IPS-11a (cell line): ENCODE measurements around the gene WRAP73.

ENCODE experiments used
- H3K4me3 ChIP-seq: one replicate; pipeline ENCODE4 v1.5.1; 2013; ENCODE audit warnings: low read depth, low read length, control low read depth

The WRAP73 gene

DNA sequence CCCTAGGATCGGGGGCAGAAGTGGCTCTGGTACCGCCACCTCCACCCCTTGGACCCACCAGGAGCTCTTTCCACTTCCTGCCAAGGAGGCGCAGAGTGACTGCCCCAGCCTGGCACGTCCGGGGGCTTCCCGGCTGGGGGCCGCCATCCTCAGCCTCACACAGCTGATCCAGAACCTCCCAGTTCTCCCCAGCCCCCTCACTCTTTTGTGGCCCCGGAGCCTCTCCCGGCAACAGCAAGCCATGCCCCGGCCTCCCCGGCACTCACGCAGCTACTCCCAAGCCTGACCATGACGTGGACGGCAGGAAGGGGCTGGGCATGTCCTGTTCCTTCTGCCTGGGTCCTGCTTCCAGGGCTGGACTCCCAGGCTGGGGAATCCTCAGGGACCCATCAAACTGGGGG is 19.5 kb upstream of the WRAP73 start:
- no peak overlapping the region for H3K4me3 ChIP-seq

DNA sequence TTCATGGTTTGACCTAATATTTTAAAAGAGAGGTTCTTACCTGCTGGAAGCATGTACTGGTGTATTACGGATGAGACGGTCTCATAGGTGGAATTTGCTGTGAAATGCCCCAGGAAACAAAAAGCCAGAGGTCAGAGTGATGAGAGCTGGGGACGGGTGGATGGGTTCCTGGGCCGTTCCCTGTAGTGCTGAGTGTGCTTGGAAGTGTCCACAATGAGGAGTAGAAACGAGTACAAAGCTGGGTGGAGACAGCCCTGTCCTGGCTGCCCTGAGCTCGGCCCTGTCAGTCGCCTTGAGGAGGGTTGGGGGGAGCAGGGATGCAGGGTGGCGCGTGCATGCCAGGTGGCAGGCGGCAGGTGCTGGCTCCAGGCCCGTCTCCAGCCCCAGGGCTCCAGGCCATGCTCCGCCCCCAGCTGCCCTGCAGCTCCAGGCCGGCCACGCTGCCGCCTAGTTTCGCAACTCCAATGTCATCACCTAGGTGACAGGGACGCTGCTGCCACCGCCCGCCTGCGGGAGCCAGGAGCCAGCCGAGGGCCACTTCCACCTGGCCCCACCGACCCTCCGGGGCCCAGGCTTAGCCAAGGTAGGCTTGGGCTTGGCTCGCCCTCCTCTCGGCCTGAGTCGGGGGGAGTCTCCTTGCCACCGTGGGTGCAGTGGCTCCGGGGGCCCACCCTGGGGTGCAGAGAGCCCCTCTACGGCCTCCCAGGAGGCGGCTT is 18.8 kb upstream of the WRAP73 start:
- H3K4me3 ChIP-seq: no peak overlapping the region

DNA sequence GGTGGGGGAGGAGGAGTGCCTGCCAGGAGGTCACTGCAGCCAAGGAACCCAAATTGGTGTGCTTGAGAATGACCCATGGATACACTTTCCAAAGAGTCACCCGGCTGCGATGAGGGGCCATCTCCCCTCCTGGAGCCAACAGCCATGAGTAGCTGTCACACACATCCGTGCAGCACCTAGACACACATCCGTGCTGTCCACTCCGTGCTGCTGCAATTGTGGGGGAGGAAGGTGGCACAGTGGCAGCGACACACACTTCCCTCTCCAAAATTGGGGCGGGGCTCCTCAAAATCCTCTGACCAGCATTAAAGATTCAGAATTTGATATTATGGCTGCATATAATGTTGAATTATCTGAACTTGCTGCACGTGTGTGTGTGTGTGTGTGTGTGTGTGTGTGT is 18.2 kb upstream of the WRAP73 start:
- no peak overlapping the region for H3K4me3 ChIP-seq

DNA sequence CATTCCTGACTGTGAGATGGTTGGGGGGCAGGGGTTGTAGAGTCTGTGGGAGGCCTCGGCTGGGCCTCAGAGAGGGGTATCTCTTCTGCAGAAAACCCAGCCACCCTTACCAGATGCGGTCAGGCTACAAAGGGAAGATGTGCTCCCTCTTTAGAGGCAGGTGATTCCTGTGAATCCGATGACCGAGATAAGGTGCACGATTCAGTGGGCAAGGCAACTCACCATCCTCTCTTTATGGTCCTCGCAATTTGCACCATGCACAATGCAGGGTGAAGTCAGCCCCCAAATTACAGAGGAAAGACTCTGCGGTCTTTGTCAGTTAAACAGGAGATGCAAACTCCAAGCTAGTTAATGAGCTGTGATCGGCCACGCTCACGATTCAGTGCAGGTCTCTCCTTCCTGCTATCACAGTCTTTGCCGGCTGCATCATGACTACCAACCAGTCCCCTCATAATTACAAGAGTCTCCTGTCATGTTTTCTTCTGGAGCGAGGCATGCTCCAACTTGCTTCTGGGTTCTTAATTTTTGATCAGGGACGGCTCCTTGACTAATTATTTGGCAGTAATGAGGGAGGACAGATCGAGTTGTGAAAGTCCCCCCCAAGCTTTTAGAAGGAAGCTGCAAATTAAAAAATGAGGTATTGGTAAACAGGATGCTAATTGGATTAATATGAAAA is 14.9 kb upstream of the WRAP73 start:
- H3K4me3 ChIP-seq: no peak overlapping the region

DNA sequence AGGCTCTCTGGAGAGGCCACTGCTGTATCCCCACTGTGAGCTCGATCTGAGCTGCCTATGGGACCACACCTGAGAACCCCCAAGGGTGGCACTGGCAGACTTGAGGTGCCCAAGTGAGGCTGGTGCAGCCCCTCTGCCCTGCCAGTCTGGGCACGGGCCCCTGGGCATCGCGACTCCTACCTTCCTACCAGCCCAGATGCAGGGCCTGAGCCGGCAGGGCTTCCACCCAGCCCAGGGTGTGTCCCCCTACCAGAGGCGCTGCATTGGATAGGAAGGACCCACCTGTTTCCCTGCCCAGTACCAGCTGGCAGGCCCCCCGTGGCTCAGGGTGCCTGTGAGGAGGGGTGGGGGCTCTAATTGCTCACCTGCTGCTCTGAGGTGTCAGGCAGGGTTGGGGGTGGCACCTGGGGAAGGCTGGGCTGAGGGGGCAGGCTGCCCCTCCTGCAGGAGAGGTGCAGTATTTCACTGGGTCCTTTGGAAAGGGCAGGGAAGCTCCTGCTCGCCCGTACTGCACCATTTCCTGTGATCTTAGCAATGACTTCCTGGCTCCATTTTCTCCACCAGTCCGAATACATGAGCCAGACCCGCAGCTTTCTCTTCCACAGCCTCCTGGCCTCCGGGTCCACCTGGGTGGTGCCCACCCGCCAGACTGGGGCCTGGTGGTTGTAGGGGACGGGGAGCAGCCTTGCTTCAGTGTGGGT is 14.2 kb upstream of the WRAP73 start:
- no peak overlapping the region for H3K4me3 ChIP-seq

DNA sequence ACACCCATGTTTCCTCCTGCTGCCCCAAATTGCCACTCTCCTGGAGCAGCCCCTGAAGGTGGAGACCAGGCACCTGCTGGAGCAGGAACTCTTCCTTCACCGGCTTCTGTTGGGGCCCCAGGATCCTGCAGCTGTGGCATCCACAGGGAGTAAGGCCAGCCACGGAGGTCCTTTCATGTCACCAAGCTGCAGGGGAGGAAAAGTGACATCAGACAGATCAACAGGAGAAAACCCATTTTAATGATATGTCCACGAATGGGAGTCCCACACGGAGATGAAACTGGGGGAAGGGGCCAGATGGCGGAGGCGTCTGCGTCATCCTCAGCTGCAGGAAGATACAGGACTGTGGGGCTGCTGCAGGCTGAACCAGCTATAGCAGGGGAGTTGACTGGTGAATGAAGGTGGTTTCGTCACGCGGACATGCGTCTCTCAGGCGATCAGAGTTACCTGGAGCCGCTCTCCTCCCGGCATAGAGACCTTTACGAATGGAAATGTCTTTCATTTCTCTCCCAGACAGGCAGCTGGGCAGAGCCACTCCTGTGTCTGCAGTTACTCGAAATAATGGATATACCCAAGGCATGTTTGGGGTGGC is 12.3 kb upstream of the WRAP73 start:
- no peak overlapping the region for H3K4me3 ChIP-seq

DNA sequence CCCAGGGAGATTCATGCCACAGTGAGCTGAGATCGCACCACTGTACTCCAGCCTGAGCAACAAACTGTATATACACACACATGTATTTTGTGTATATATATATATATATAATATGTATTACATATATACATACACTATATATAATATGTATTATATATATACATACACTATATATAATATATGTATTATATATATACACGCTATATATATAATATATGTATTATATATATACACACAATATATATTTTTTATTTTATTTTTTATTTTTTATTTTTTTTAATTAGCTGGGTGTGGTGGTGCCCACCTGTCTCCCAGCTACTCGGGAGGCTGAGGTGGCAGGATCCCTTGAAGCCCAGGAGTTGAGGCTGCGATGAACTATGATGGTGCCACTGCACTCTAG is 11.7 kb upstream of the WRAP73 start:
- H3K4me3 ChIP-seq: no peak overlapping the region

DNA sequence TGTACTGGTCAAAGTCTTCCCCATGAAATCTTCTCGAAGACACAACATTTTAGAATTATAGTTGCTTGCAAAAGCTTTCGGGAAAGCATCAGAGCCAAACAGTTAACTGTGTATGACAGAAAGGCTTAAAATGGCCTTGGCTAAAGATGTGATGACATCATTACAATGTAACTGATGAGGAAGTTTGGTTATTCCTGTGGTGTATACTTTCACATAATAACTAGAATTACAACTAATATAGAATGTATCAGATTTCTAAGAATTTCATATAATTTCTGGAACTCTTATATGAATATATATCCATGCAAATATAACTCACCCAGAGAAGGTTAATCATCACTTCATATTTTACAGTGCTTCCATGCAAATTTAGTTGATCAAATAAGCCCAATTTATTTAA is 10.8 kb upstream of the WRAP73 start:
- no peak overlapping the region for H3K4me3 ChIP-seq

DNA sequence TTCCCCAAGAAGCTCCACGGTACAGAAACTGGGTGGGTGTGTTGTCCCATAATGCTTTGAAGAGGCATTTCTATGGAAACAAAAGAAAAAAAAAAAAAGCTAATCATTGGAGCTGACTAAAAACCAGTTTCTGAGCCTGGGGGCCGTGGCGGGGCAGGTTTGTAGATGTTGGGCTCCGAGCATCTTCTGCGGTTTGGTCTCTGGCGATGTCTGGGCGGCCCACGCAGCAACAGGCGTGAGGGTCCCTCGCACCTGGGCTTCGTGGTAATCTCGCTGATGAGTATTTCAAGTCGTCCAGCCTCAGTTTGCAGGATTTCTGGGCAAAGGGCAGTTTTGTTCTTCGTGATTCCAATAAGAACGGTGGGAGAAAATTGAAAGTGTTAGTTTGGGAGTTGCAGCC is 9.2 kb upstream of the WRAP73 start:
- no peak overlapping the region for H3K4me3 ChIP-seq

DNA sequence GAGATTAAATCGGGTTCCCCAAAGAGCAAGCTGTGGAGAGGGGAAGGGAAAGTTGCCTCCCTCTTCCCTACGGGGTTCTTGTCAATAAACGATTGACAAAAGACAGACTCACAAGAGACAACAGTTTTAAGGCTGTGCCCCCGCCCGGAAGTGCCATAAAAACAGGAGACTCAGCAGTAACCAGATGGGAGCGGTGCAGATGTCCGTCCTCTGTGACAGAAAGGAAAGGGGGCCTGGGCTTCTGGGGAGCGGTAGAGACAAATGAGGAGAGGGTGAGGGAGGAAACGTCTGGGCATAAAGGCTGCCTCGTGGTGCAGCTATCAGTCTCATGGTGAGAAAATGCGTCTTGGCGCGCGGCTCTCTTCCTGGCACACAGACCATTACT is 8.3 kb upstream of the WRAP73 start:
- H3K4me3 ChIP-seq: no peak overlapping the region

DNA sequence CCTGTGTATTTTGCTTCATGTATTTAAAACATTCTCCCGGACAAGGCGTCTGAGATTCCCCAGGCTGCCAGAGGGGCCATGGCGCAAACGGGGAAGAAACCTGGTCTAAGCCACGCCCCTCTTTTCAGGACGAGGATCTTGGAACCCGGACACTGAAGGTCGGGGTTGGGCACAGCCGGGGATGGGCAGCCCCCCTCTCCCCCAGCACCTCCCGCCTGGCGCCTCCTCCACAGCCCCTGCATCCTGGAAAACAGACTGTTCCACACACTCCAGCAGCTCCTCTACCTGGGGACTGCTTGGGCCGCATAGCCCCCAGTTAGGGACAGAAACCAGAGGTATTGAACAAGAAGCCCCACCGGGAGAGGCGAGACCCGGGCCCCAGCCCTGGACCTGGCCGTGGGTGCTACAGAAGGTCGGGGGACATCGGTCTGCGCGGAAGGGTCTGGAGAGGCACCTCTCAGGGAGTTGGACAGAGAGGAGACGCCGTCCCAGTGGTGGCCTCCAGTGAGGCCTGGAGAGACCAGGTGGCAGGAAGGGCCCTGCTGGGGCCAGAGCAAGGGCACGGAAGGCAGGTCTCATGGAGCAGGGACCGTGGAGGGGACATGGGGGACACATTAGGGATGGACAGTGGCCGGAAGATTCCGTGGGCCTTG is 7.8 kb upstream of the WRAP73 start:
- H3K4me3 ChIP-seq: no peak overlapping the region

DNA sequence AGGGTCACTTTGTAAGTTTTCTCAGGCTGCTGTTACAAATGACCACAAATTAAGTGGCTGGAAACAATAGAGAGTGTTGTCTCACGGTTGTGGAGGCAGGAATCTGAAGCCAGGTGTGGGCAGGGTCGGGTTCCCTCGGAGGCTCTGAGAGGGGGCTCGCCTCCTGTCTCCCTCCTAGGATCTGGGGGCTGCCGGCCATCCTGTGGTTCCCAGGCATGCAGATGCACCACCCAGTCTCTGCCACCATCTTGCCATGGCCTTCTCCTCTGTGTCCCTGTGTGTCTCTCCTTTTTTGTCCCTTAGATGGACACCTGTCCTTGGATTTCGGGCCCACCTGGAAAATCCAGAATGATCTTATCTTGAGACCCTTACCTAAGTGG is 7.2 kb upstream of the WRAP73 start:
- H3K4me3 ChIP-seq: no peak overlapping the region

DNA sequence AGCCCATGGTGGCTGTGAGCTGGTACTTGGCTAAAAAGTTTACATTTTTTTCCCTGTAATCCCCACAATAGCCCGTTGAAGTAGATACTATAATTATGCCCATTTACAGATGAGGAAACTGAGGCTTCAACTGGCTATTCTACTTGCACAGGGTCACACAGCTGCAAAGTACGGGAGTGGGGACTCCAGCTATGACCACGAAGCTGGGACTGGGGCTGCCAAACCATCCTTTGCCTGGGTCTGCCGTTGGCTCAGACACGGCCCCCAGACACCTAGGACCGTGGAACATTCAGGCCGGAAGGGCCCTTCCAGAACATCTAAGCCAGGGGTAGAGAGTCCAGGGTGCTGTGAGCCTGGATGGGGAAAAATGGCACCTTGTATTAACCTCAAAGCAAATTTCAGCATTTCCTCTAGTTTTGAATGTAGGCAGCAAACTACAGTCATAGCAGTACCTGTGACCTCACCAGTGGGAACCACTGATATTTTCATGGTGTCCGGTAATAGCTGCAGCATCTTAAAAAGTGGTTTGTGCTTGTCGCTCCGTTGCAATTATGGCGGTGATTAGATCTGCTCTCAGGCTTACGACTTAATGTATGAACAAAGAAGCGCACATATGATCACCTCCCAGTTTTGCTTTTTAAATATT is 6.7 kb upstream of the WRAP73 start:
- no peak overlapping the region for H3K4me3 ChIP-seq

DNA sequence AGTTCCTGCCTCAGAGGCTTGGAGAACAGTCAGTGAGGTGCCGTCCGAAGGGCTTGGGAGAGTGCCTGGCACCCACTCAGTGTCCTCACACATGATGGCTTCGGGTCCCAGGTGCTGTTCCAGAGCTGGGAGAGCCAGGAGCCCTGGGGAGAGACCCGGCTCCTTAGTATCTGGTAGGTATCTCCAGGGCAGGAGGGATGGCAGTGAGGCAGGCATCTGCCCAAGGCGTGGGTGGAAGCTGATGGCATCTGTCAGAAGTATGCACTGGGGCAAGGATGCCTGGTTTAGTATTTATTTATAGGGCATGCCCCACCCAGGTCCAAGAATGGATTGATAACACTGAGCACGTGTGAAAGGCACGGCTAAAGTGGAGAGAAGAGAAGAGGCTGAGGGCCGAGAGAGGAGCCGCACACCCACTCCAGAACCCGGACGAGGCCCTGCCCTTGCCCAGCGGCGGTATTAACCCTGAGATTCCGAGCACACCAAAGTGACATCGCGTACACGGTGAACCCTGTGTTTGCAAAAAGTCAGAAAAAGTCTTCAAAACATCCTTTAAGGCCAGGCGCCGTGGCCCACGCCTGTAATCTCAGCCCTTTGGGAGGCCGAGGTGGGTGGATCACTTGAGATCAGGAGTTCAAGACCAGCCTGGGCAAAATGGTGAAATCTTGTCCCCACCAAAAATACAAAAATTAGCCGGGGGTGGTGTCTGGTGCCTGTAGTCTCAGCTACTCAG is 4.8 kb upstream of the WRAP73 start:
- H3K4me3 ChIP-seq: no peak overlapping the region

DNA sequence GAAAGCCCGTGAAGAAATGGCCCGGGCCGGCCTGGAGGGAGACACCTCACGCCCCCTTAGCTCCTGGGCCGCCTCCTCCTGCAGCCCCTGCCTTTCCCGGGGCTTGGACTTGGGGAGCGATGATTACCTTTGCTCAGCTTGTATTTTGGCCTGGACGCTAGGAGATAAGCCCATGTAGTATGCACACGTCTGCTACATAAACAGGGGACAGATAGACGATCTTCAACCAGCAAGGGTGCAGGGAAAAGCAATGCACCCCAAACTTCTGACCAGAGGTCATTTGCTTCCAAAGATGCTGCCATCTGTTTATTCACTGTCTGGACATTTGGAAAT is 3.3 kb upstream of the WRAP73 start:
- H3K4me3 ChIP-seq: no peak overlapping the region

DNA sequence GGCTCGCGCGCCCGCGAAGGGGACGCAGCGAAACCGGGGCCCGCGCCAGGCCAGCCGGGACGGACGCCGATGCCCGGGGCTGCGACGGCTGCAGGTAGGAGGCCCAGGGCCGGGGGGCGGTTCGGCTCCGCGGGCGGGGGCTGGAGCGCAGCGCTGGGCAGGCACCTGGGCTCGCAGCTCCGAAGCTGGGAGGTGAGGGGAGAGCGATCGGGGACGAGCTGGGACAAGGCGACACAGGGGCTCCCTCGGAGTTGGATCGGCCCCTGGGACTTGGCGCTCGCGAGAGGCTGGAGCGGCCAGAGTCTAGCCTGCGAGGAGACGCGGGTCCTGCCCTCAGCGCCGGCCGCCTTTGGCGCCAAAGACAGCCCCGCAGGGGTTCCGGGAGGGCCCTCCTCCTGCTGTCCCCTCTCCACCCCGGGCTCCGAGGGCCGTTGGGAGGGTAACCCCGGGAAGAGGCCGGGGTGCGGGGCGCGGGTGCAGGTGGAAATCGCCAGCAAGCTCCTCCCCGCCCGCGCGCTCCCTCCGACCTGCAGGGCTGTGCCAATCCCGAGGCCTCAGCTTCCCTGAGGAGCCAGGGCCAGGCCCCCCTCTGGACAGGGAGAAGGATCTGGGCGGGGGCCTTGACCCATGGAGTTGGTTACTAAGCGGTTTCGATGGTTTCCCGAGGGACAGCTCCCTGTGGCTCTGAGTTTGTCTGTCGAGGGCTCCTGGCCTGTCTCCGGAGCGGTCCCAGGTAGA is 2.8 kb upstream of the WRAP73 start:
- H3K4me3 ChIP-seq: peak overlapping the region; percentile 33

DNA sequence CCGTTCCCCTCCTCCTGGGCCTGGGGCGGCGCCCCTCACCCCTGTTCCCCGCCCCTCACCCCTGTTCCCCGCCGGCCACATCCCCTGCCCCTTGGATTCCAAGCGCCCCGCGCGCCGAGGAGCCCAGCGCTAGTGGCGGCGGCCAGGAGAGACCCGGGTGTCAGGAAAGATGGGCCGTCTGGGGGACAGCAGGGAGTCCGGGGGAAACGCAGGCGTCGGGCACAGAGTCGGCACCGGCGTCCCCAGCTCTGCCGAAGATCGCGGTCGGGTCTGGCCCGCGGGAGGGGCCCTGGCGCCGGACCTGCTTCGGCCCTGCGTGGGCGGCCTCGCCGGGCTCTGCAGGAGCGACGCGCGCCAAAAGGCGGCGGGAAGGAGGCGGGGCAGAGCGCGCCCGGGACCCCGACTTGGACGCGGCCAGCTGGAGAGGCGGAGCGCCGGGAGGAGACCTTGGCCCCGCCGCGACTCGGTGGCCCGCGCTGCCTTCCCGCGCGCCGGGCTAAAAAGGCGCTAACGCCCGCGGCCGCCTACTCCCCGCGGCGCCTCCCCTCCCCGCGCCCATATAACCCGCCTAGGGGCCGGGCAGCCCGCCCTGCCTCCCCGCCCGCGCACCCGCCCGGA is 2.1 kb upstream of the WRAP73 start, which contains the start of gene TP73:
Gene TP73, plus strand, starts transcription at position 587 of the 618 bp plus-strand sequence. CDS start 29,850 bp downstream, outside the sequence.
- peak within 1 kb of the TSS; percentile 35 for H3K4me3 ChIP-seq

DNA sequence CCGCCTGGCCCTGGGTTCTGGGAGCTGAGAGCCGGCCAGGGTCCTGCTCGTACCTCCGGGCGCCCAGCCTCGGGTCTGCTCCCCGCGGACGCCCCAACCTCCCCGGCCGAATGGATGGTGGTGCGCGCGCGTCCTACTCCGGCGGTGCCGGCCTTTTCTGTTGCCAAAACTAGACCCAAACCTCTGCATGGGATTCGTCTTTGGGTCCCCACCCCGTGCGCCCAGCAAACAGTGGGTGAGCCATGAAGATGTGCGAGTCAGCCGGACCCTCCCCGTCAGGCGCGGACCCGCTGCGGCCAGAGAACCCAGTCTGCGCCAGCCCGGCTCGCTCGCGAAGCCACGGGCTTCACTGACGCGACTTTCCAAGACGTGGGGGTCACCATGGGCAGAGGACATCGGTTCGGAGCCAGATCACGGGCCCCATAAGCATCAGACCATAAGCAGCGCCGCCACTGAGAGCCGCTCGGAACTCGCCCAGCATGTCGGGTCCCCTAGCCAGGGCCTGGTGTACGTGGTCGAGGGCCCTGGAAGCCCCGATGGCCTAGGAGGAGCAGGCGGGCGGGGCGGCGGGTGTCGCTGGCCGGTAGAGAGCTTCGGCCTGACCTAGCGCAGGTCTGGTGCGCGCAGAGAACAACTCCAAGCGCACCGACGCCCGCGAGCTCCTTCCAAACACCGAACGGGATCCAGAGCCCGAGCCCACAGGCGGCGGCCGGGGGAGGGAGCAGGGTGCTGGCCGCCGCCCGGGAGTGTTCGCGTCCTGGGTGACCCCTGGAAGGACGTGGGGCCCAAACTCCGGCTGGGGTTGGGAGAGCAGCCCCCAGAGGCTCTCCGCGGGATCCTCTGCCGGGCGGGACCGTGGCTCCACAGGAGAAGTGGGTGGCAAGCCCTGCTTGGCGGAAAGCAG is 1.4 kb upstream of the WRAP73 start:
- H3K4me3 ChIP-seq: peak overlapping the region; percentile 35
